CMK (cell line): ENCODE results near the gene TGIF2.
"Not testable (repeated sequence)": the region's sequence is repeated elsewhere in the genome, so short reads cannot be mapped to it uniquely, and the experiment has no call there.

Experiments used
- DNase-seq: peaks from one replicate; pipeline ENCODE4 v3.0.0-alpha.2; 2010; ENCODE audit warnings: low read depth

The TGIF2 gene

GRCh38 chr20:36578356-36579041 lies 5.1 kb downstream of the TGIF2 start:
- DNase-seq, result no peak

- no peak for DNase-seq
Measured at GRCh38 chr20:36579996-36580545, 6.7 kb downstream of the TGIF2 start.

- DNase-seq, result no peak
Measured at GRCh38 chr20:36582322-36582721, 8.9 kb downstream of the TGIF2 start.

GRCh38 chr20:36582821-36583220 lies 9.4 kb downstream of the TGIF2 start:
- no peak for DNase-seq

- no peak for DNase-seq
Measured at GRCh38 chr20:36584018-36584481, 10.7 kb downstream of the TGIF2 start.

- no peak for DNase-seq
Measured at GRCh38 chr20:36585410-36586125, 12.2 kb downstream of the TGIF2 start.

GRCh38 chr20:36587388-36588070 lies 14.1 kb downstream of the TGIF2 start:
- DNase-seq, result no peak

- no peak for DNase-seq
Measured at GRCh38 chr20:36591281-36591680, 17.9 kb downstream of the TGIF2 start.

GRCh38 chr20:36591854-36592641 lies 18.7 kb downstream of the TGIF2 start:
- no peak for DNase-seq

GRCh38 chr20:36593347-36593929 lies 20.0 kb downstream of the TGIF2 start:
- no peak for DNase-seq

- no peak for DNase-seq
Measured at GRCh38 chr20:36599912-36600345, 26.5 kb downstream of the TGIF2 start.

GRCh38 chr20:36601540-36601939 lies 28.1 kb downstream of the TGIF2 start:
- DNase-seq, result no peak

- peak; percentile 59 for DNase-seq
Measured at GRCh38 chr20:36604952-36605398, 31.6 kb downstream of the TGIF2 start.

GRCh38 chr20:36605399-36606157 lies 32.2 kb downstream of the TGIF2 start, which contains the start of gene RAB5IF:
TSS of gene RAB5IF (plus strand) at chr20:36605779. CDS start at chr20:36605952, 173 bp downstream.
- DNase-seq, result peak; percentile 98

GRCh38 chr20:36606158-36607066 lies 33.0 kb downstream of the TGIF2 start:
- no peak for DNase-seq

- DNase-seq, result no peak
Measured at GRCh38 chr20:36607586-36608387, 34.4 kb downstream of the TGIF2 start.

GRCh38 chr20:36608388-36608728 lies 35.0 kb downstream of the TGIF2 start:
- not testable (repeated sequence) for DNase-seq

- no peak for DNase-seq
Measured at GRCh38 chr20:36611625-36612024, 38.2 kb downstream of the TGIF2 start.

GRCh38 chr20:36613974-36614373 lies 40.6 kb downstream of the TGIF2 start:
- no peak for DNase-seq
